Measurements from ENCODE around the gene HEYL. TPM values are rescaled to one million over a fixed set of nuclear protein-coding genes. Genes with fewer than 3 reads are reported as not detected.

Gene HEYL
- polyA plus RNA-seq, 1 of the 3 experiments (the other 2 are of a cell fraction) = not detected

DNA sequence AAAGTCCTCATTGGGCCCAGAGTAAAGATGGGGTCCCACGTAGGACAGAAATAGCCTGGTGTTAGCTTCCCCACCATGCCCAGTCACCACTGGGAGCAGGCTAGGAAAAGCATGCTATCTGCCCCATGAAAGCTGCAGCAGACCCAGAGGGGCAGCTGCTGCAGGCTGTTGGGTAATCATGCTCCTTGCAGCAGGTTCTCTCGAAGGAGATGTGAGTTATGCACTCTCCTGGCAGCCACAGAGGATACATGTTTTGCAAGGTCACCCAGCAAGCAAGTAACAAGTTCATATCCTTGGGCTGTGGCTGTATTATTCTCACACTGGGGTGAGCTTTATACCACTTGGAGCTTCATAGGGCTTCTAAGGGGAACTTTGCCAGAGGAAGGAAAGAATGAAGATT, 9.1 kb upstream of the HEYL start:
- H3K4me2 ChIP-seq = no peak overlapping the region
- no peaks in the 10 kb centered on the region for H3F3A ChIP-seq (replicated peaks; ENCODE audit: insufficient read depth)
- no peaks in the 10 kb centered on the region for H3K36me3 ChIP-seq (replicated peaks in 1 of 2; ENCODE audit: control insufficient read depth in 1 of 2, insufficient read depth in 2 of 2, low read length in 1 of 2)
- H3K9ac ChIP-seq = no peak overlapping the region
- H3K4me3 ChIP-seq (ENCODE audit: low read depth in 2 of 2, low read length in 1 of 2) = no peak overlapping the region
- CTCF ChIA-PET = interaction anchor here (1.0 to 15.4 kb wide), 5 partner anchors 9 to 72 kb away, joined by 3 to 459 read pairs (median 9); partner anchors contain the start of genes NT5C1A and PABPC4
- no peaks in the 10 kb centered on the region for H3K9me3 ChIP-seq
- H3K4me1 ChIP-seq (ENCODE audit: control insufficient read depth in 1 of 2, insufficient read depth in 2 of 2, low read depth in 1 of 2, low read length in 1 of 2) = peaks cover 0 to 43% of the 10 kb centered on the region in 2 experiments; a peak in 1 of 4 replicates
- no peaks in the 10 kb centered on the region for H3K79me2 ChIP-seq (ENCODE audit: insufficient read depth)
- no peak for DNase-seq
- H2AFZ ChIP-seq (ENCODE audit: low read depth) = no peak overlapping the region
- H3K27ac ChIP-seq (ENCODE audit: low read depth in 2 of 2, low read length in 1 of 2) = no peak overlapping the region
- no peaks in the 10 kb centered on the region for H3K27me3 ChIP-seq (ENCODE audit: insufficient read depth)
- 39% methylated on average over 2 of the region's 2 CpGs for WGBS (ENCODE audit: low lambda C conversion rate)
- POLR2A ChIA-PET = interaction anchor here (1.3 kb wide), 1 partner anchor 9 kb away, joined by 7 read pairs; no protein-coding TSS in a partner anchor
- H4K20me1 ChIP-seq (ENCODE audit: insufficient read depth) = no peaks in the 10 kb centered on the region
- H3K9me2 ChIP-seq = no peaks in the 10 kb centered on the region
- no peak for TF ChIP-seq JUND (IDR thresholded peaks at IDR 0.05)
- TF ChIP-seq GABPA (IDR thresholded peaks at IDR 0.05; ENCODE audit: low read depth) = no peak
- TF ChIP-seq, protein P1, sequence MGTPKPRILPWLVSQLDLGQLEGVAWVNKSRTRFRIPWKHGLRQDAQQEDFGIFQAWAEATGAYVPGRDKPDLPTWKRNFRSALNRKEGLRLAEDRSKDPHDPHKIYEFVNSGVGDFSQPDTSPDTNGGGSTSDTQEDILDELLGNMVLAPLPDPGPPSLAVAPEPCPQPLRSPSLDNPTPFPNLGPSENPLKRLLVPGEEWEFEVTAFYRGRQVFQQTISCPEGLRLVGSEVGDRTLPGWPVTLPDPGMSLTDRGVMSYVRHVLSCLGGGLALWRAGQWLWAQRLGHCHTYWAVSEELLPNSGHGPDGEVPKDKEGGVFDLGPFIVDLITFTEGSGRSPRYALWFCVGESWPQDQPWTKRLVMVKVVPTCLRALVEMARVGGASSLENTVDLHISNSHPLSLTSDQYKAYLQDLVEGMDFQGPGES (IDR thresholded peaks at IDR 0.05; ENCODE audit: low read depth, low read length) = no peak
- TF ChIP-seq FOXM1 (IDR thresholded peaks at IDR 0.05; ENCODE audit: low read depth) = no peak

DNA sequence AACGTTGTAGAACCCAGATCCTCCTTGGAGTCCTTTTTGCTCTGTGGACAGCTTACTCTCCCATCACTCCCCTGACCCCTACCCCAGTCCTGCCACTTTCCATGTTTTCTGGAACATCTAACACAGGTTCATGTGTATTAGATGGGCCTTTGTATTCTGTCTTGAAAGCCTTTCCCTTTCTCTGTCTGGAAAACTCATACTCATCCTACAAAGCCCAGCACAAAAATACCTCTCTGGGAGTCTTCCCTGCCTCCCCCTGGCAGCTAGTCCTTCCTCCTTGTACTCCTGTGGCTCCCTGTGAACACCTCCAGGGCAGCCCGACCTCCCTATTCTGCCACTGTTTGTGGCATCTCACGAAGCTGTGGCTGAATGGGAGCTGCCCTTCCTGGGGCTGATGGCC, 7.8 kb upstream of the HEYL start:
- Histone ChIP-seq H2AFZ (ENCODE audit: low read depth) (no peak overlapping the region), H3K27me3 (ENCODE audit: insufficient read depth) (no peaks in the 10 kb centered on the region), H3K4me2 (no peak overlapping the region), H3K79me2 (ENCODE audit: insufficient read depth) (no peaks in the 10 kb centered on the region), H4K20me1 (ENCODE audit: insufficient read depth) (no peaks in the 10 kb centered on the region), H3K4me1 (ENCODE audit: control insufficient read depth in 1 of 2, insufficient read depth in 2 of 2, low read depth in 1 of 2, low read length in 1 of 2) (peaks cover 4 to 40% of the 10 kb centered on the region in 2 experiments; a peak in 2 of 4 replicates), H3K4me3 (ENCODE audit: low read depth in 2 of 2, low read length in 1 of 2) (no peak overlapping the region), H3F3A (replicated peaks; ENCODE audit: insufficient read depth) (peaks cover 8% of the 10 kb centered on the region), H3K36me3 (replicated peaks in 1 of 2; ENCODE audit: control insufficient read depth in 1 of 2, insufficient read depth in 2 of 2, low read length in 1 of 2) (no peaks in the 10 kb centered on the region), H3K9me2 (no peaks in the 10 kb centered on the region), H3K9me3 (no peaks in the 10 kb centered on the region), H3K9ac (no peak overlapping the region), H3K27ac (ENCODE audit: low read depth in 2 of 2, low read length in 1 of 2) (peak overlapping the region in 1 of 2 experiments; percentile 72; a peak in 1 of 4 replicates)
- no peak for DNase-seq
- ChIA-PET CTCF (interaction anchor here (0.9 to 15.4 kb wide), 9 partner anchors 10 to 237 kb away, joined by 3 to 459 read pairs (median 6); partner anchors contain the start of genes NT5C1A and PABPC4), POLR2A (interaction anchor here (1.0 to 1.6 kb wide), 5 partner anchors 8 to 25 kb away, joined by 3 to 8 read pairs (median 6); partner anchors contain the start of gene NT5C1A)
- TF ChIP-seq FOXM1 (IDR thresholded peaks at IDR 0.05; ENCODE audit: low read depth) (no peak), POLR2AphosphoS5 (IDR thresholded peaks at IDR 0.05; ENCODE audit: low read depth, low read length) (no peak), RXRA (IDR thresholded peaks at IDR 0.05; ENCODE audit: borderline replicate concordance, low read depth) (no peak), MXI1 (IDR thresholded peaks at IDR 0.05; ENCODE audit: low read depth, low read length) (no peak), RAD21 (IDR thresholded peaks at IDR 0.05; ENCODE audit: low read length) (no peak)
- WGBS (ENCODE audit: low lambda C conversion rate) = 62% methylated on average over 3 of the region's 3 CpGs

Measured in SK-N-SH (cell line).